GM21447 (cell line): ENCODE data around the gene BBS4.

Experiments used
- ATAC-seq: cut with Tn5 transposase; IDR thresholded peaks from one replicate; pipeline ENCODE4 v1.9.1; 2021; ENCODE audit not compliant: unreplicated experiment

The BBS4 gene

GRCh38 chr15:72758182-72758581 is 72.2 kb downstream of the BBS4 start:
- no peak for ATAC-seq

- no peak for ATAC-seq
These were observed 74.7 kb downstream of the BBS4 start for GRCh38 chr15:72760590-72761260.

GRCh38 chr15:72764656-72765055 is 78.6 kb downstream of the BBS4 start:
- no peak for ATAC-seq

- ATAC-seq, result no peak
These were observed 80.0 kb downstream of the BBS4 start for GRCh38 chr15:72766025-72766424.

- ATAC-seq, result no peak
These were observed 80.8 kb downstream of the BBS4 start for GRCh38 chr15:72766780-72767179.

- ATAC-seq, result no peak
These were observed 84.8 kb downstream of the BBS4 start for GRCh38 chr15:72770673-72771328.

GRCh38 chr15:72771329-72771725 is 85.3 kb downstream of the BBS4 start:
- no peak for ATAC-seq

GRCh38 chr15:72774696-72775383 is 88.8 kb downstream of the BBS4 start:
- ATAC-seq, result no peak

- ATAC-seq, result no peak
These were observed 92.8 kb downstream of the BBS4 start for GRCh38 chr15:72778796-72779195.

- ATAC-seq, result no peak
These were observed 95.6 kb downstream of the BBS4 start for GRCh38 chr15:72781631-72782030.

- ATAC-seq, result no peak
These were observed 96.4 kb downstream of the BBS4 start for GRCh38 chr15:72782274-72783003.

GRCh38 chr15:72783004-72783639 is 97.1 kb downstream of the BBS4 start:
- ATAC-seq, result peak; percentile 31

- ATAC-seq, result peak; percentile 73
These were observed 97.8 kb downstream of the BBS4 start, which contains the start of gene ADPGK for GRCh38 chr15:72783640-72784455. Gene ADPGK, minus strand, starts transcription at chr15:72783758. Its CDS starts 67 bp downstream, at chr15:72783691.

GRCh38 chr15:72784456-72784876 is 98.5 kb downstream of the BBS4 start:
- ATAC-seq, result peak; percentile 25

GRCh38 chr15:72785432-72785831 is 99.4 kb downstream of the BBS4 start:
- ATAC-seq, result no peak

GRCh38 chr15:72785841-72786240 is 99.8 kb downstream of the BBS4 start:
- no peak for ATAC-seq

GRCh38 chr15:72786242-72786641 is 100.2 kb downstream of the BBS4 start:
- ATAC-seq, result no peak

- no peak for ATAC-seq
These were observed 100.8 kb downstream of the BBS4 start for GRCh38 chr15:72786676-72787345.

GRCh38 chr15:72787526-72787925 is 101.5 kb downstream of the BBS4 start:
- no peak for ATAC-seq
